ENCODE data around the gene MEPE. TPM values are rescaled to one million over a fixed set of nuclear protein-coding genes. Genes with fewer than 3 reads are reported as not detected.

MEPE gene
- total and polyA plus RNA-seq, 4 experiments from 2014 or later: not detected

- H3K4me3 ChIP-seq (ENCODE audit: low read length in 2 of 2): no peak overlapping the region
- ChIA-PET POLR2A (ENCODE audit: partially characterized antibody) (no interaction called here), CTCF (ENCODE audit: partially characterized antibody) (no interaction called here)
- Mint-ChIP-seq H3K36me3 (no peaks in the 10 kb centered on the region), H3K4me3 (no peak overlapping the region), H3K27me3 (peaks cover 6 to 15% of the 10 kb centered on the region in 2 donors), H3K4me1 (no peaks in the 10 kb centered on the region), H3K9me3 (peaks cover 0 to 4% (median 0%) of the 10 kb centered on the region in 8 donors), H3K27ac (no peak overlapping the region)
- intact Hi-C loops (cut with micrococcal nuclease): no loop called here
- no peak for DNase-seq
- no peak overlapping the region for H3K27ac ChIP-seq (ENCODE audit: low read depth, low read length)
- H3K27me3 ChIP-seq (ENCODE audit: insufficient read depth, low read length): no peaks in the 10 kb centered on the region
- H3K4me1 ChIP-seq (ENCODE audit: insufficient read depth, low read length): no peaks in the 10 kb centered on the region
- H3K9me3 ChIP-seq (ENCODE audit: control insufficient read depth in 1 of 2, low read length in 2 of 2): no peaks in the 10 kb centered on the region
- no peaks in the 10 kb centered on the region for H3K36me3 ChIP-seq (ENCODE audit: insufficient read depth, low read length)
Observed at GRCh38 chr4:87863486-87863885, 30.7 kb downstream of the MEPE start.

- Histone ChIP-seq H3K27me3 (ENCODE audit: insufficient read depth, low read length) (no peaks in the 10 kb centered on the region), H3K9me3 (ENCODE audit: control insufficient read depth in 1 of 2, low read length in 2 of 2) (no peaks in the 10 kb centered on the region), H3K4me3 (ENCODE audit: low read length in 2 of 2) (no peak overlapping the region), H3K4me1 (ENCODE audit: insufficient read depth, low read length) (no peaks in the 10 kb centered on the region), H3K27ac (ENCODE audit: low read depth, low read length) (no peak overlapping the region), H3K36me3 (ENCODE audit: insufficient read depth, low read length) (no peaks in the 10 kb centered on the region)
- Mint-ChIP-seq H3K27me3 (peaks cover 6 to 15% of the 10 kb centered on the region in 2 donors), H3K4me3 (no peak overlapping the region), H3K27ac (no peak overlapping the region), H3K4me1 (no peaks in the 10 kb centered on the region), H3K9me3 (peaks cover 0 to 4% (median 0%) of the 10 kb centered on the region in 8 donors), H3K36me3 (no peaks in the 10 kb centered on the region)
- intact Hi-C loops (cut with micrococcal nuclease): no loop called here
- no peak for DNase-seq
- ChIA-PET CTCF (ENCODE audit: partially characterized antibody) (no interaction called here), POLR2A (ENCODE audit: partially characterized antibody) (no interaction called here)
Observed at GRCh38 chr4:87864321-87864720, 31.6 kb downstream of the MEPE start.

- Mint-ChIP-seq H3K36me3 (no peaks in the 10 kb centered on the region), H3K27ac (no peak overlapping the region), H3K4me3 (no peak overlapping the region), H3K9me3 (peaks cover 0 to 4% (median 0%) of the 10 kb centered on the region in 8 donors), H3K27me3 (peaks cover 6 to 13% of the 10 kb centered on the region in 2 donors), H3K4me1 (no peaks in the 10 kb centered on the region)
- no peak for DNase-seq
- no peaks in the 10 kb centered on the region for H3K27me3 ChIP-seq (ENCODE audit: insufficient read depth, low read length)
- intact Hi-C loops (cut with micrococcal nuclease): no loop called here
- ChIA-PET CTCF (ENCODE audit: partially characterized antibody) (no interaction called here), POLR2A (ENCODE audit: partially characterized antibody) (no interaction called here)
- H3K4me3 ChIP-seq (ENCODE audit: low read length in 2 of 2): no peak overlapping the region
- no peaks in the 10 kb centered on the region for H3K4me1 ChIP-seq (ENCODE audit: insufficient read depth, low read length)
- no peak overlapping the region for H3K27ac ChIP-seq (ENCODE audit: low read depth, low read length)
- no peaks in the 10 kb centered on the region for H3K9me3 ChIP-seq (ENCODE audit: control insufficient read depth in 1 of 2, low read length in 2 of 2)
- no peaks in the 10 kb centered on the region for H3K36me3 ChIP-seq (ENCODE audit: insufficient read depth, low read length)
Observed at GRCh38 chr4:87865288-87865687, 32.5 kb downstream of the MEPE start.

GRCh38 chr4:87865960-87866598, 33.3 kb downstream of the MEPE start:
- no peak overlapping the region for H3K4me3 ChIP-seq (ENCODE audit: low read length in 2 of 2)
- intact Hi-C loops (cut with micrococcal nuclease): no loop called here
- ChIA-PET CTCF (ENCODE audit: partially characterized antibody) (interaction anchor here (1.0 kb wide), 1 partner anchor 14 kb away, joined by 3 read pairs; no protein-coding TSS in a partner anchor), POLR2A (ENCODE audit: partially characterized antibody) (no interaction called here)
- H3K4me1 ChIP-seq (ENCODE audit: insufficient read depth, low read length): no peaks in the 10 kb centered on the region
- Mint-ChIP-seq H3K36me3 (no peaks in the 10 kb centered on the region), H3K4me1 (no peaks in the 10 kb centered on the region), H3K9me3 (peaks cover 0 to 4% (median 0%) of the 10 kb centered on the region in 8 donors), H3K27me3 (peaks cover 6 to 13% of the 10 kb centered on the region in 2 donors), H3K4me3 (no peak overlapping the region), H3K27ac (no peak overlapping the region)
- no peaks in the 10 kb centered on the region for H3K9me3 ChIP-seq (ENCODE audit: control insufficient read depth in 1 of 2, low read length in 2 of 2)
- no peaks in the 10 kb centered on the region for H3K36me3 ChIP-seq (ENCODE audit: insufficient read depth, low read length)
- DNase-seq: no peak
- no peaks in the 10 kb centered on the region for H3K27me3 ChIP-seq (ENCODE audit: insufficient read depth, low read length)
- H3K27ac ChIP-seq (ENCODE audit: low read depth, low read length): no peak overlapping the region

GRCh38 chr4:87868522-87868921, 35.8 kb downstream of the MEPE start:
- no peak overlapping the region for H3K27ac ChIP-seq (ENCODE audit: low read depth, low read length)
- H3K9me3 Mint-ChIP-seq: peaks cover 0 to 4% (median 0%) of the 10 kb centered on the region in 8 donors
- no peaks in the 10 kb centered on the region for H3K4me1 Mint-ChIP-seq
- no peak for DNase-seq
- H3K27me3 ChIP-seq (ENCODE audit: insufficient read depth, low read length): no peaks in the 10 kb centered on the region
- H3K9me3 ChIP-seq (ENCODE audit: control insufficient read depth in 1 of 2, low read length in 2 of 2): no peaks in the 10 kb centered on the region
- no peak overlapping the region for H3K4me3 ChIP-seq (ENCODE audit: low read length in 2 of 2)
- no peaks in the 10 kb centered on the region for H3K36me3 Mint-ChIP-seq
- H3K4me1 ChIP-seq (ENCODE audit: insufficient read depth, low read length): no peaks in the 10 kb centered on the region
- H3K27me3 Mint-ChIP-seq: peaks cover 7 to 17% of the 10 kb centered on the region in 2 donors
- intact Hi-C loops (cut with micrococcal nuclease): no loop called here
- ChIA-PET CTCF (ENCODE audit: partially characterized antibody) (no interaction called here), POLR2A (ENCODE audit: partially characterized antibody) (no interaction called here)
- no peaks in the 10 kb centered on the region for H3K36me3 ChIP-seq (ENCODE audit: insufficient read depth, low read length)
- H3K4me3 Mint-ChIP-seq: no peak overlapping the region
- no peak overlapping the region for H3K27ac Mint-ChIP-seq

GRCh38 chr4:87872028-87872427, 39.3 kb downstream of the MEPE start:
- H3K27me3 Mint-ChIP-seq: peaks cover 4 to 25% of the 10 kb centered on the region in 2 donors
- Histone ChIP-seq H3K27me3 (ENCODE audit: insufficient read depth, low read length) (no peaks in the 10 kb centered on the region), H3K27ac (ENCODE audit: low read depth, low read length) (no peak overlapping the region), H3K36me3 (ENCODE audit: insufficient read depth, low read length) (no peaks in the 10 kb centered on the region), H3K4me3 (ENCODE audit: low read length in 2 of 2) (no peak overlapping the region), H3K4me1 (ENCODE audit: insufficient read depth, low read length) (no peaks in the 10 kb centered on the region), H3K9me3 (ENCODE audit: control insufficient read depth in 1 of 2, low read length in 2 of 2) (no peaks in the 10 kb centered on the region)
- peaks cover 0 to 4% (median 0%) of the 10 kb centered on the region in 8 donors for H3K9me3 Mint-ChIP-seq
- H3K4me3 Mint-ChIP-seq: no peak overlapping the region
- intact Hi-C loops (cut with micrococcal nuclease): no loop called here
- no peaks in the 10 kb centered on the region for H3K4me1 Mint-ChIP-seq
- CTCF ChIA-PET (ENCODE audit: partially characterized antibody): interaction anchor here (0.6 kb wide), 1 partner anchor 61 kb away, joined by 3 read pairs; no protein-coding TSS in a partner anchor
- no peak overlapping the region for H3K27ac Mint-ChIP-seq
- POLR2A ChIA-PET (ENCODE audit: partially characterized antibody): no interaction called here
- H3K36me3 Mint-ChIP-seq: no peaks in the 10 kb centered on the region
- DNase-seq: no peak

GRCh38 chr4:87875191-87875590, 42.4 kb downstream of the MEPE start:
- ChIA-PET POLR2A (ENCODE audit: partially characterized antibody) (no interaction called here), CTCF (ENCODE audit: partially characterized antibody) (interaction anchor here (1.1 kb wide), 1 partner anchor 26 kb away, joined by 4 read pairs; no protein-coding TSS in a partner anchor)
- intact Hi-C loops (cut with micrococcal nuclease): no loop called here
- Mint-ChIP-seq H3K4me1 (no peaks in the 10 kb centered on the region), H3K4me3 (no peak overlapping the region), H3K9me3 (peaks cover 0 to 3% (median 0%) of the 10 kb centered on the region in 8 donors), H3K27ac (no peak overlapping the region), H3K36me3 (no peaks in the 10 kb centered on the region), H3K27me3 (peaks cover 1 to 17% of the 10 kb centered on the region in 2 donors)
- no peak overlapping the region for H3K27ac ChIP-seq (ENCODE audit: low read depth, low read length)
- no peak for DNase-seq
- no peaks in the 10 kb centered on the region for H3K4me1 ChIP-seq (ENCODE audit: insufficient read depth, low read length)
- no peaks in the 10 kb centered on the region for H3K27me3 ChIP-seq (ENCODE audit: insufficient read depth, low read length)
- no peak overlapping the region for H3K4me3 ChIP-seq (ENCODE audit: low read length in 2 of 2)
- H3K36me3 ChIP-seq (ENCODE audit: insufficient read depth, low read length): no peaks in the 10 kb centered on the region
- no peaks in the 10 kb centered on the region for H3K9me3 ChIP-seq (ENCODE audit: control insufficient read depth in 1 of 2, low read length in 2 of 2)

Data from CD4-positive, alpha-beta memory T cell (primary cell).